ENCODE data around the gene REPIN1. TPM values are rescaled to one million over a fixed set of nuclear protein-coding genes. Genes with fewer than 3 reads are reported as not detected.

Gene REPIN1
- total RNA-seq, 3 donors from 2014 or later (not counting 1 experiment from before 2014, with no cell fraction given), result 58.9 to 79.4 (median 76.5) TPM

DNA sequence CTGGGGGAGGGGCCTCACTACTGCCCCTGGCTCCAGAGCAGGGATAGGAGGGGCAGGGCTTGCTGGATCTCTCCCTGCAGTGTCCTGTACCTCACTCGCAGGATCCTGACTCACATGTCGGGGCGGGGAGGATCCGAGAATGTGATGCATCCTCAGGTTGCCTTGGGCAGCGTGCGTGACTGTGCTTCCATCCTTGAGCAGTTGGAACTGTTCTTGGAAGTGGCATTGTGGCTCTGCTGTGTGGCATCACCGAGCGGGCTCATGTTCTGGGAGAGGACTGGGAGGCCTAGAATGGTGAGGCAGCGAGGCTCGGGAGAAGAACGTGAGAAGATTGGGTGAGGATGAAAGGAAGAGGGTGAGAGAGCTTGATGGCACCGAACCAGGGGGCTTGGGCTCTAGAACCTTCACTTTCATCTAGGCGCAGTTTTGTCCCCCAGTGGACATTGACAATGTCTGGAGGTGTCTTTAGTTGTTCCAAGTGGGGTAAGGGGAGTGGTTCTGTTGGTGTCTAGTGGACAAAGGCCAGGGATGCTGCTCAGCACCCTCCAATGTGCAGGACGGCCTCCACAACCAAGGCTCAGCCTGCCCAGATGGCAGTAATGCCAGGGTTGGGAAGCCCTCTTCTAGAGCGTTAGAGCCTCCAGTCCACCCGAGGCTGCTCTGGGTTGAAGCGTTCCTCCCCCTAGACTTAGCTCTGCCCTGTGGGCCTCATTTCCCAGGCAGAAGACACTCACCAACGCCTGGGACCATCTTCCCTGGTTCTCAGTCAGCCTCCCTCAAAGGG is 35.6 kb upstream of the REPIN1 start:
- H3K4me1 ChIP-seq (ENCODE audit: control insufficient read depth, insufficient read depth, low read length), result no peaks in the 10 kb centered on the region
- Mint-ChIP-seq H3K36me3 (no peaks in the 10 kb centered on the region), H3K9me3 (no peaks in the 10 kb centered on the region), H3K27me3 (ENCODE audit: low read depth in 2 of 2) (peaks cover 0 to 1% of the 10 kb centered on the region in 2 donors), H3K4me1 (no peaks in the 10 kb centered on the region), H3K27ac (no peak overlapping the region), H3K4me3 (no peak overlapping the region)
- H3K27me3 ChIP-seq (ENCODE audit: control insufficient read depth, insufficient read depth, low read length), result no peaks in the 10 kb centered on the region
- DNase-seq (no peak), ATAC-seq (no peak)
- H3K4me3 ChIP-seq (ENCODE audit: low read length), result no peak overlapping the region
- WGBS (ENCODE audit: insufficient coverage), result 96% methylated on average over 18 of the region's 18 CpGs
- intact Hi-C loops (cut with micrococcal nuclease), result no loop called here
- H3K27ac ChIP-seq (ENCODE audit: low read length), result no peak overlapping the region
- no peak for TF ChIP-seq CTCF (IDR thresholded peaks at IDR 0.05)
- H3K9me3 ChIP-seq (ENCODE audit: control insufficient read depth, insufficient read depth, low read length), result no peaks in the 10 kb centered on the region
- peaks cover 33% of the 10 kb centered on the region for H3K36me3 ChIP-seq (ENCODE audit: control insufficient read depth, insufficient read depth, low read length)

GRCh38 chr7:150333659-150334058 is 35.0 kb upstream of the REPIN1 start:
- no peaks in the 10 kb centered on the region for H3K9me3 Mint-ChIP-seq
- no peak overlapping the region for H3K4me3 Mint-ChIP-seq
- no peak for TF ChIP-seq CTCF (IDR thresholded peaks at IDR 0.05)
- H3K27ac ChIP-seq (ENCODE audit: low read length), result no peak overlapping the region
- H3K4me3 ChIP-seq (ENCODE audit: low read length), result no peak overlapping the region
- no peaks in the 10 kb centered on the region for H3K27me3 ChIP-seq (ENCODE audit: control insufficient read depth, insufficient read depth, low read length)
- ATAC-seq (no peak), DNase-seq (no peak)
- H3K9me3 ChIP-seq (ENCODE audit: control insufficient read depth, insufficient read depth, low read length), result no peaks in the 10 kb centered on the region
- H3K27ac Mint-ChIP-seq, result no peak overlapping the region
- peaks cover 0 to 4% of the 10 kb centered on the region in 2 donors for H3K27me3 Mint-ChIP-seq (ENCODE audit: low read depth in 2 of 2)
- no peaks in the 10 kb centered on the region for H3K4me1 Mint-ChIP-seq
- H3K36me3 Mint-ChIP-seq, result no peaks in the 10 kb centered on the region
- H3K36me3 ChIP-seq (ENCODE audit: control insufficient read depth, insufficient read depth, low read length), result peaks cover 27% of the 10 kb centered on the region
- intact Hi-C loops (cut with micrococcal nuclease), result no loop called here
- H3K4me1 ChIP-seq (ENCODE audit: control insufficient read depth, insufficient read depth, low read length), result no peaks in the 10 kb centered on the region
- WGBS (ENCODE audit: insufficient coverage), result 95% methylated on average over 10 of the region's 10 CpGs

- WGBS (ENCODE audit: insufficient coverage), result 96% methylated on average over 7 of the region's 8 CpGs
- no peaks in the 10 kb centered on the region for H3K27me3 ChIP-seq (ENCODE audit: control insufficient read depth, insufficient read depth, low read length)
- H3K9me3 Mint-ChIP-seq, result no peaks in the 10 kb centered on the region
- no peaks in the 10 kb centered on the region for H3K36me3 Mint-ChIP-seq
- no peak overlapping the region for H3K27ac ChIP-seq (ENCODE audit: low read length)
- ATAC-seq, result no peak
- no peak overlapping the region for H3K4me3 Mint-ChIP-seq
- H3K27me3 Mint-ChIP-seq (ENCODE audit: low read depth in 2 of 2), result peaks cover 0 to 4% of the 10 kb centered on the region in 2 donors
- no peaks in the 10 kb centered on the region for H3K4me1 ChIP-seq (ENCODE audit: control insufficient read depth, insufficient read depth, low read length)
- H3K9me3 ChIP-seq (ENCODE audit: control insufficient read depth, insufficient read depth, low read length), result no peaks in the 10 kb centered on the region
- intact Hi-C loops (cut with micrococcal nuclease), result no loop called here
- no peak for DNase-seq
- H3K4me1 Mint-ChIP-seq, result no peaks in the 10 kb centered on the region
- H3K4me3 ChIP-seq (ENCODE audit: low read length), result no peak overlapping the region
- TF ChIP-seq CTCF (IDR thresholded peaks at IDR 0.05), result no peak
- no peak overlapping the region for H3K27ac Mint-ChIP-seq
- H3K36me3 ChIP-seq (ENCODE audit: control insufficient read depth, insufficient read depth, low read length), result peaks cover 23% of the 10 kb centered on the region
Measured at GRCh38 chr7:150334108-150334507, 34.5 kb upstream of the REPIN1 start.

All from natural killer cell (primary cell).